Small intestine (tissue), 7 donors: ENCODE results near the gene PLEKHO2. TPM values are rescaled to one million over a fixed set of nuclear protein-coding genes. Genes with fewer than 3 reads are reported as not detected.
"Not testable (repeated sequence)": the region's sequence is repeated elsewhere in the genome, so short reads cannot be mapped to it uniquely, and the experiment has no call there.

Source experiments
- DNase-seq, 2 donors: peaks; one replicate each; pipeline versions ENCODE4 v3.0.0 to v3.0.0-alpha.2; 2013
- FAIRE-seq: peaks from 2 replicates; lab custom pipeline; 2012; peaks lifted over from hg19 to GRCh38; lab: Jason Lieb, UNC
- H3K27ac ChIP-seq, 3 donors: one replicate each; pipeline ENCODE4 v1.5.1; 2013; ENCODE audit warnings: low read length in 2 of 3, mild to moderate bottlenecking in 2 of 3, control low read depth in 1 of 3, inconsistent platforms in 1 of 3, low read depth in 1 of 3, moderate library complexity in 1 of 3
- H3K27me3 ChIP-seq, 3 donors: one replicate each; pipeline ENCODE4 v1.6.1; 2013; ENCODE audit warnings: low read length in 3 of 3, inconsistent platforms in 1 of 3; ENCODE audit not compliant: control insufficient read depth in 3 of 3, insufficient read depth in 3 of 3
- H3K36me3 ChIP-seq, 3 donors: one replicate each; pipeline ENCODE4 v1.6.1; 2013; ENCODE audit warnings: low read length in 3 of 3, inconsistent platforms in 1 of 3, low read depth in 1 of 3, mild to moderate bottlenecking in 1 of 3, moderate library complexity in 1 of 3; ENCODE audit not compliant: control insufficient read depth in 3 of 3, insufficient read depth in 2 of 3
- H3K4me1 ChIP-seq, 3 donors: one replicate each; pipeline ENCODE4 v1.6.1; 2013; ENCODE audit warnings: low read length in 2 of 3, inconsistent platforms in 1 of 3, low read depth in 1 of 3, mild to moderate bottlenecking in 1 of 3, moderate library complexity in 1 of 3; ENCODE audit not compliant: control insufficient read depth in 3 of 3, insufficient read depth in 2 of 3
- H3K4me3 ChIP-seq, 3 donors: one replicate each; pipeline ENCODE4 v1.5.1; 2013; ENCODE audit warnings: low read length in 3 of 3, control low read depth in 1 of 3, inconsistent platforms in 1 of 3, low read depth in 1 of 3, mild to moderate bottlenecking in 1 of 3, moderate library complexity in 1 of 3
- H3K9me3 ChIP-seq, 2 donors: one replicate each; pipeline ENCODE4 v1.6.1; 2013; ENCODE audit warnings: low read depth in 1 of 2, low read length in 1 of 2; ENCODE audit not compliant: control insufficient read depth in 2 of 2, insufficient read depth in 1 of 2
- WGBS, 3 donors: extraction: QIAGEN DNeasy Blood & Tissue Kit; methylation state at CpG; one replicate each; pipeline ENCODE4 v1.1.7; 2013; 5-methylcytosine and 5-hydroxymethylcytosine counted together
- polyA plus RNA-seq, 4 donors: library from polyadenylated mRNA; stranded (reverse) in 3 of 4; unstranded in 1 of 4; fragments of 200-250 nt in 3 of 4; fragments of 120-200 nt in 1 of 4; gene quantifications; one replicate each; pipeline versions ENCODE4 v1.2.1 to v1.2.3, GENCODE V29; 2013
- donor health status: healthy with polysubstance abuse.
- donor health status: control.
- donor health status: control.
- donor health status: Bipolar disorder and iron deficiency.
- donor health status: healthy.

The PLEKHO2 gene
- polyA plus RNA-seq, 4 donors, result 1.3 to 17.8 (median 11.3) TPM

- WGBS, 3 donors, result 57 to 72% (median 61%) methylated on average over 6 of the region's 6 CpGs
These were observed 28.6 kb upstream of the PLEKHO2 start for GRCh38 chr15:64813075-64813474.

GRCh38 chr15:64814283-64814682 lies 27.4 kb upstream of the PLEKHO2 start:
- H3K4me1 ChIP-seq, H3K4me3 ChIP-seq, H3K9me3 ChIP-seq, H3K27ac ChIP-seq, H3K27me3 ChIP-seq, DNase-seq, FAIRE-seq: not testable (repeated sequence)
- WGBS, 3 donors, result 91 to 95% (median 94%) methylated on average over 8 of the region's 8 CpGs
- H3K36me3 ChIP-seq, result peaks cover 0 to 19% (median 0%) of the 10 kb centered on the region in 3 donors

More at GRCh38 chr15:64813075-64813474, 28.6 kb upstream of the PLEKHO2 start:
- FAIRE-seq (no peak), DNase-seq (no peak)
- Histone ChIP-seq H3K4me1 (peaks cover 0 to 7% (median 0%) of the 10 kb centered on the region in 3 donors), H3K27me3 (no peaks in the 10 kb centered on the region), H3K27ac (no peak overlapping the region), H3K36me3 (peaks cover 0 to 12% (median 0%) of the 10 kb centered on the region in 3 donors), H3K4me3 (no peak overlapping the region), H3K9me3 (no peaks in the 10 kb centered on the region)

DNA sequence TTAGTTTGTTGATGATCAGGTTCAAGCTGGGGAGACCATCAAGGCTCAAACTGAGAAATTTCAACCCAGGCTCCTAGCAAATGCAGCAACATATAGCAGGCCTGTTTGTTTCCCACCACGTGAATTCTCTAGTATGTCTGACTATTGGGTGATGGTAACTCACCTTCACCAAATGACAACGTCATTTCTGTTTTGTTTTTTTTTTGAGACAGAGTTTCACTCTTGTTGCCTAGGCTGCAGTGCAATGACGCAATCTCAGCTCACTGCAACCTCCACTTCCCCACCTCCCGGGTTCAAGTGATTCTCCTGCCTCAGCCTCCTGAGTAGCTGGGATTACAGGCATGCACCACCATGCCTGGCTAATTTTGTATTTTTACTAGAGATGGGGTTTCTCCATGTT lies 26.8 kb upstream of the PLEKHO2 start:
- H3K9me3 ChIP-seq, H3K27me3 ChIP-seq, FAIRE-seq, DNase-seq, H3K4me3 ChIP-seq, H3K4me1 ChIP-seq, H3K27ac ChIP-seq: not testable (repeated sequence)
- H3K36me3 ChIP-seq, result peaks cover 0 to 26% (median 0%) of the 10 kb centered on the region in 3 donors
- 70 to 79% (median 71%) methylated on average over 4 of the region's 4 CpGs for WGBS, 3 donors

DNA sequence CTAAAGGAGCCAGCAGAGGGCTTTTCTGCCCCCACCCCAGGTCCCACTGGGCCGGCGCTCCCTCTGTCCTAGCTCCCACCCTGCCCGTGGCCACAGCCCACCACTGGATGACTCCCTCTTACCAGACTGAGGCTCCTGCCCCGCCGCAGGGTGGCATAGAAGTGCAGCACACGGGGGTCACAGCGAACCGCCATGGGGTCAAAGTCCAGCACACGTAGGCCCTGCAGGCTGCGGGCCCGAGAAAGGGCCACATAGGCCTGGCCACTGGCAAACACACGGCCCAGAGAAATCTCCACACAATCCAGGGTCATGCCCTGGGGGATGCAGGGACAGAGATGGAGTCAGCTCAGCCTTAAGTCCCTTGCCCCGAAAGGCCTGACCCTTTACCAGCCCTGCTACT lies 25.3 kb upstream of the PLEKHO2 start:
- no peak overlapping the region for H3K27ac ChIP-seq
- H3K4me3 ChIP-seq, result no peak overlapping the region
- peak in 1 of 2 donors; percentile 48 for DNase-seq
- peaks cover 0 to 7% (median 0%) of the 10 kb centered on the region in 3 donors for H3K4me1 ChIP-seq
- H3K27me3 ChIP-seq, result no peaks in the 10 kb centered on the region
- no peak for FAIRE-seq
- 39 to 81% (median 61%) methylated on average over 9 to 13 of the region's 13 CpGs for WGBS, 3 donors
- no peaks in the 10 kb centered on the region for H3K9me3 ChIP-seq
- H3K36me3 ChIP-seq, result peaks cover 0 to 37% (median 0%) of the 10 kb centered on the region in 3 donors

GRCh38 chr15:64824929-64825430 lies 16.7 kb upstream of the PLEKHO2 start:
- Histone ChIP-seq H3K27me3 (peaks cover 0 to 19% (median 0%) of the 10 kb centered on the region in 3 donors), H3K4me3 (peak overlapping the region; percentile 19 to 51 (median 38)), H3K4me1 (peaks cover 0 to 17% (median 0%) of the 10 kb centered on the region in 3 donors), H3K36me3 (peaks cover 0 to 14% (median 0%) of the 10 kb centered on the region in 3 donors), H3K27ac (no peak overlapping the region), H3K9me3 (no peaks in the 10 kb centered on the region)
- WGBS, 3 donors, result 0 to 2% (median 1%) methylated on average over 17 of the region's 17 CpGs
- FAIRE-seq, result no peak
- no peak for DNase-seq

DNA sequence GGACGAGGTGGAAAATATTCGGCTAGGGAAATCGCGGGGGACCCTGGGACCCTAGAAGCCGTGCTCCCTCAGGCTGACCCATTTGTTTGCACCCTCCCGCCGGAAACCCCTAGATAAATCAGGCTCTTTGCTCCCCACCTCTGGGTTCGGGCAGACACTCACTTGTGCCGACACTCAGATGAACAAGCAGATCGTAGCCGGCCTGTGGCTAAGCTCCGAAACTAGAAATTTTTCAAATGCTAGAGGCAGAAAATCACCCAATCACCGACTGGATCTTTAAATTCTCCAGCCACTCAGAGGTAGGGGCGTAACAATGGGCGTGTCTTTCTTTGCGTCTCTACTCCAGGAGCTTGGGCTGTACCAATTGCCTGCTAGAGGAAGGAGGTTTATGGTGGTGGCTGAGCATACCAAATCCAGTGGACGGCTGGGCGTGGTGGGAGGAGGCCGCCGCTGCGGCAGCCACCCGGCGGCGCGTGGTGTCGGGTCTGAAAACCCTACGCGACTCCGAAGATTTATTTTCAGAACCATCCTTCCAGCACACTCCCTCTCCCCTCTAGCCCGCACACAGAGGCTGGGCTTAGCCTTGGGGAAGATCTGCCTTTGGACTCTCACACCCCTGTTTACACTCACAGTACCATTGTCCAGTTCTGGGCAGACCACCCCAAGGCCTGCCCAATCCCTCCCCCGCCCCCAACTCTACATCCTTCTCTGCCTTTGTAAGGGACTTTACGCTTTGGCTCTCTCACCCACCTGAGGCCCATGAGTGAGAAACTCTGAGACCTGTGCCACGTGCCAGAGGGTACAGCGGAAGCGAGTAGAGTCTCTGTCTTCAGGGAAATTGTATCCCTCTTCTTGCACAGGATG lies 16.1 kb upstream of the PLEKHO2 start, which contains the start of gene PIF1:
Gene PIF1 (minus strand): TSS at position 217 of the 864 bp plus-strand sequence. CDS start 1,312 bp downstream, outside the sequence.
- Histone ChIP-seq H3K9me3 (no peaks in the 10 kb centered on the region), H3K4me1 (peaks cover 0 to 17% (median 0%) of the 10 kb centered on the region in 3 donors), H3K36me3 (peaks cover 0 to 11% (median 0%) of the 10 kb centered on the region in 3 donors), H3K27me3 (peaks cover 0 to 19% (median 0%) of the 10 kb centered on the region in 3 donors), H3K4me3 (peak within 1 kb of the TSS; percentile 19 to 51 (median 48)), H3K27ac (peak within 1 kb of the TSS in 2 of 3 donors; percentile 67 to 73)
- DNase-seq (peak; percentile 96 to 98), FAIRE-seq (no peak)
- WGBS, 3 donors, result 5 to 8% (median 6%) methylated on average over 35 of the region's 35 CpGs

DNA sequence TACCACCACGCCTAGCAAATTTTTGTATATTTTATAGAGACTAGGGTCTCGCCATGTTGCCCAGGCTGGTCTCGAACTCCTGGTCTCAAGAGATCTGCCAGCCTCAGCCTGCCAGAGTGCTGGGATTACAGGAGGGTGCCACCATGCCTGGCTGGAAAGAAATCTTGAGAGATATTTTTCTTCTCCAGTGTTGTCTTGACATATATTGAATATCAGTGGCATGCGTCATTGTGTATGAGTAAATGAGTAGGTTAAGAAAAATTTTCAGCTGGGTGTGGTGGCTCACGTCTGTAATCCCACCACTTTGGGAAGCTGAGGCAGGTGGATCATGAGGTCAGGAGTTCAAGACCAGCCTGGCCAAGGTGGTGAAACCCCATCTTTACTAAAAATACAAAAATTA lies 12.7 kb upstream of the PLEKHO2 start:
- Histone ChIP-seq H3K27ac (no peak overlapping the region), H3K27me3 (peaks cover 0 to 14% (median 0%) of the 10 kb centered on the region in 3 donors), H3K9me3 (no peaks in the 10 kb centered on the region), H3K4me3 (no peak overlapping the region), H3K36me3 (no peaks in the 10 kb centered on the region), H3K4me1 (peaks cover 0 to 17% (median 0%) of the 10 kb centered on the region in 3 donors)
- FAIRE-seq (no peak), DNase-seq (no peak)
- WGBS, 3 donors, result 86 to 93% (median 93%) methylated on average over 5 of the region's 5 CpGs

DNA sequence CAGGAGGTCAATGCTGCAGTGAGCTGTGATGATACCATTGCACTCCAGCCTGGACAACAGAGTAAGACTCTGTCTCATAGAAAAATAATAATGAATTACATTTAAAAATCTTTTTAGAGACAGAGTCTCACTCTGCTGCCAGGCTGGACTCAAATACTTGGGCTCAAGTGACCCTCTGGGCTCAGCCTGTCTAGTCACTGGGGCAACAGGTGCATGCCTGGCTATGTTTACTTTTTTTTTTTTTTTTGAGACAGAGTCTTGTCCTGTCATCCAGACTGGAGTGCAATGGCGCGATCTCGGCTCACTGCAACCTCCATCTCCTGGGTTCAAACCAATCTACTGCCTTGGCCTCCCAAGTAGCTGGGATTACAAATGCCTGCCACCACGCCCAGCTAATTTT lies 8.0 kb upstream of the PLEKHO2 start:
- WGBS, 3 donors, result 94 to 97% (median 97%) methylated on average over 4 of the region's 4 CpGs
- Histone ChIP-seq H3K36me3 (no peaks in the 10 kb centered on the region), H3K4me3 (no peak overlapping the region), H3K27me3 (no peaks in the 10 kb centered on the region), H3K4me1 (no peaks in the 10 kb centered on the region), H3K9me3 (no peaks in the 10 kb centered on the region), H3K27ac (no peak overlapping the region)
- FAIRE-seq (no peak), DNase-seq (no peak)
